ENCODE data around the gene TMCC3.

DNA sequence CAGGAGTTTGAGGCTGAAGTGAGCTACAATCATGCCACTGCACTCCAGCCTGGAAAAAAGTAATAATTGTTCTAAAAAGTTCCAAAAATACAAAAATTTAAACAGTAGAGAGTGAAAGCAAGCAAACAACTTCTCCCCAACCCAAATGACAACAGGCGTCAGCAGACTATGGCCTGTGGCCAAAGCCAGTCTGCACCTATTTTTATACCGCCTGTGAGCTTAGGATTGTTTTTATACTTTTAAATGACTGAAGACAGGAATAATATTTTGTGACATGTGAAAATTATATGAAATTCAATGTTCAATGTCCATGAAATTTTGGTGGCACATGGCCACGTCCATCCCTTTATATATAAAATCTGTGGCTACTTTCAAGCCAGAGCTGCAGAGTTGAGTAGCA, 48.2 kb upstream of the TMCC3 start:
- TF ChIP-seq, protein P1, sequence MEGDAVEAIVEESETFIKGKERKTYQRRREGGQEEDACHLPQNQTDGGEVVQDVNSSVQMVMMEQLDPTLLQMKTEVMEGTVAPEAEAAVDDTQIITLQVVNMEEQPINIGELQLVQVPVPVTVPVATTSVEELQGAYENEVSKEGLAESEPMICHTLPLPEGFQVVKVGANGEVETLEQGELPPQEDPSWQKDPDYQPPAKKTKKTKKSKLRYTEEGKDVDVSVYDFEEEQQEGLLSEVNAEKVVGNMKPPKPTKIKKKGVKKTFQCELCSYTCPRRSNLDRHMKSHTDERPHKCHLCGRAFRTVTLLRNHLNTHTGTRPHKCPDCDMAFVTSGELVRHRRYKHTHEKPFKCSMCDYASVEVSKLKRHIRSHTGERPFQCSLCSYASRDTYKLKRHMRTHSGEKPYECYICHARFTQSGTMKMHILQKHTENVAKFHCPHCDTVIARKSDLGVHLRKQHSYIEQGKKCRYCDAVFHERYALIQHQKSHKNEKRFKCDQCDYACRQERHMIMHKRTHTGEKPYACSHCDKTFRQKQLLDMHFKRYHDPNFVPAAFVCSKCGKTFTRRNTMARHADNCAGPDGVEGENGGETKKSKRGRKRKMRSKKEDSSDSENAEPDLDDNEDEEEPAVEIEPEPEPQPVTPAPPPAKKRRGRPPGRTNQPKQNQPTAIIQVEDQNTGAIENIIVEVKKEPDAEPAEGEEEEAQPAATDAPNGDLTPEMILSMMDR (conservative IDR thresholded peaks at IDR 0.05; ENCODE audit: low read depth in 2 of 2): no peak
- TF ChIP-seq POLR2AphosphoS5 (IDR thresholded peaks at IDR 0.05; ENCODE audit: low read depth): no peak
- TF ChIP-seq, protein P2, sequence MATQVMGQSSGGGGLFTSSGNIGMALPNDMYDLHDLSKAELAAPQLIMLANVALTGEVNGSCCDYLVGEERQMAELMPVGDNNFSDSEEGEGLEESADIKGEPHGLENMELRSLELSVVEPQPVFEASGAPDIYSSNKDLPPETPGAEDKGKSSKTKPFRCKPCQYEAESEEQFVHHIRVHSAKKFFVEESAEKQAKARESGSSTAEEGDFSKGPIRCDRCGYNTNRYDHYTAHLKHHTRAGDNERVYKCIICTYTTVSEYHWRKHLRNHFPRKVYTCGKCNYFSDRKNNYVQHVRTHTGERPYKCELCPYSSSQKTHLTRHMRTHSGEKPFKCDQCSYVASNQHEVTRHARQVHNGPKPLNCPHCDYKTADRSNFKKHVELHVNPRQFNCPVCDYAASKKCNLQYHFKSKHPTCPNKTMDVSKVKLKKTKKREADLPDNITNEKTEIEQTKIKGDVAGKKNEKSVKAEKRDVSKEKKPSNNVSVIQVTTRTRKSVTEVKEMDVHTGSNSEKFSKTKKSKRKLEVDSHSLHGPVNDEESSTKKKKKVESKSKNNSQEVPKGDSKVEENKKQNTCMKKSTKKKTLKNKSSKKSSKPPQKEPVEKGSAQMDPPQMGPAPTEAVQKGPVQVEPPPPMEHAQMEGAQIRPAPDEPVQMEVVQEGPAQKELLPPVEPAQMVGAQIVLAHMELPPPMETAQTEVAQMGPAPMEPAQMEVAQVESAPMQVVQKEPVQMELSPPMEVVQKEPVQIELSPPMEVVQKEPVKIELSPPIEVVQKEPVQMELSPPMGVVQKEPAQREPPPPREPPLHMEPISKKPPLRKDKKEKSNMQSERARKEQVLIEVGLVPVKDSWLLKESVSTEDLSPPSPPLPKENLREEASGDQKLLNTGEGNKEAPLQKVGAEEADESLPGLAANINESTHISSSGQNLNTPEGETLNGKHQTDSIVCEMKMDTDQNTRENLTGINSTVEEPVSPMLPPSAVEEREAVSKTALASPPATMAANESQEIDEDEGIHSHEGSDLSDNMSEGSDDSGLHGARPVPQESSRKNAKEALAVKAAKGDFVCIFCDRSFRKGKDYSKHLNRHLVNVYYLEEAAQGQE (IDR thresholded peaks at IDR 0.05; ENCODE audit: unreplicated experiment): no peak
- no peak for TF ChIP-seq ZNF114 (CRISPR knock-in tag; IDR thresholded peaks at IDR 0.05)
- TF ChIP-seq EZH2 (IDR thresholded peaks at IDR 0.05; ENCODE audit: low read depth, unreplicated experiment): no peak
- no peak for TF ChIP-seq JUNB (IDR thresholded peaks at IDR 0.05; ENCODE audit: unreplicated experiment)

Measured in GM23338 (cell line).